Activated T-helper 1 cell treated with anti-CD3 and anti-CD28 coated beads, Interleukin-12 subunit alpha, Interleukin-12 subunit beta, Interleukin-2, Interleukin-4 antibody, amounts not matched to agents 30 ng/mL and 10 ng/mL and 1 ng/mL, durations not matched to agents 14 hours and 24 hours and 36 hours (primary cell): Measurements from ENCODE around the gene FBXL4. TPM values are rescaled to one million over a fixed set of nuclear protein-coding genes. Genes with fewer than 3 reads are reported as not detected.
A peak's percentile ranks its signal among the peaks of the same experiment; 100 is the strongest.

ENCODE experiments used
- DNase-seq: peaks from one replicate; pipeline ENCODE4 v3.0.0; 2021; ENCODE audit warnings: low spot score
- H3K27ac Mint-ChIP-seq: one replicate; pipeline ENCODE4 v1.8.0; 2021; ENCODE audit warnings: mild to moderate bottlenecking, mixed read lengths
- H3K27me3 Mint-ChIP-seq: one replicate; pipeline ENCODE4 v1.8.0; 2022; ENCODE audit warnings: mild to moderate bottlenecking, moderate library complexity, mixed read lengths; ENCODE audit not compliant: insufficient read depth
- H3K36me3 Mint-ChIP-seq: one replicate; pipeline ENCODE4 v1.8.0; 2021; ENCODE audit warnings: low read depth, mixed read lengths
- H3K4me1 Mint-ChIP-seq: one replicate; pipeline ENCODE4 v1.8.0; 2021; ENCODE audit warnings: low read depth, mixed read lengths
- H3K4me3 Mint-ChIP-seq: one replicate; pipeline ENCODE4 v1.8.0; 2021; ENCODE audit warnings: mild to moderate bottlenecking, moderate library complexity, mixed read lengths
- H3K9me3 Mint-ChIP-seq: one replicate; pipeline ENCODE4 v1.8.0; 2021; ENCODE audit warnings: mixed read lengths
- intact Hi-C: fragments of 100-400 bp; cut with micrococcal nuclease; formaldehyde crosslinking; loops from one replicate; pipeline ENCODE4 v1.15.1; 2024
- total RNA-seq: library from RNA; stranded (reverse); gene quantifications from 2 replicates; pipeline ENCODE4 v1.2.3, GENCODE V29; 2022

Gene FBXL4
- total RNA-seq, 1 donor from 2014 or later = 13.3 TPM

DNA sequence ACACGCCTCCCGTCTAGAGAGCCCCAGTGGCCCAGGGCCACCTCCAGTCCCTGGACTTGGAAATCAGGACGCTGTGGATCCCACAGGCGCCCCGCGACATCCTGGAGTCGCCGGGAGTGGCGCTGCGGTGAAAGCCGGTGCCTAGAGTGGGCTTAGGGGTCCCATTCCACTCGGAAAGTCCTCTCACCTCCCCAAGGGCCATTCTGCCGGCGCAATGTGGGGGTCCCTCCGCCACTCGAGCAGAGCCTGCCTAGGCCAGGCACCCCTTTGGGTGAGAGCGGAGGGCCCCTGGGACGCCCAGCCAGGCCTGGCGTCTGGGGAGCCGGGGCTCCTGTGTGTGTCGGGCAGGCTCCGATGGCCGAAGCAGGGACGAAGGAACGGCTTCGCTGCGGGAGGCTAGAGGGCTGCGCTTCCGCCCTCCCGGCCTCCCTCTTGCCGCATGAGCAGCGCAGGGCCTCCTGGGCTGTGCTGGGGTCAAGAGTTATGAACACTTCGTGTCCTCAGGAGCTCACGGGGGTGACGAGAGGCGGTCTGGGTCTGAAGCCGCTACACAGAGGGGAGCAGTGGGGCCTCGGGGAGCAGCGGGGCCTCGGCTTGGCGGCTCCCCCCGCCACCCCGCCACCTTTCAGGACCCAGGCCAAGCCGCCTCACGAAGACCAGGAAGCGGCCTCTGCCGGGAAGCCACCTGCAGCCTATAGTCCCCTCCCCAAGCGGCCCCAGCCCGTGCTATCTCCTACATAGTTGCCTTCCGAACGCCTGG is 99.8 kb downstream of the FBXL4 start:
- Mint-ChIP-seq H3K9me3 (no peaks in the 10 kb centered on the region), H3K4me1 (peaks cover 8% of the 10 kb centered on the region), H3K27me3 (peaks cover 75% of the 10 kb centered on the region), H3K27ac (no peak overlapping the region), H3K36me3 (peaks cover 4% of the 10 kb centered on the region), H3K4me3 (no peak overlapping the region)
- intact Hi-C loops = loop anchor here (2.0 to 5.0 kb wide), 2 partner anchors 79 to 1181 kb away; no protein-coding TSS in a partner anchor
- no peak for DNase-seq

DNA sequence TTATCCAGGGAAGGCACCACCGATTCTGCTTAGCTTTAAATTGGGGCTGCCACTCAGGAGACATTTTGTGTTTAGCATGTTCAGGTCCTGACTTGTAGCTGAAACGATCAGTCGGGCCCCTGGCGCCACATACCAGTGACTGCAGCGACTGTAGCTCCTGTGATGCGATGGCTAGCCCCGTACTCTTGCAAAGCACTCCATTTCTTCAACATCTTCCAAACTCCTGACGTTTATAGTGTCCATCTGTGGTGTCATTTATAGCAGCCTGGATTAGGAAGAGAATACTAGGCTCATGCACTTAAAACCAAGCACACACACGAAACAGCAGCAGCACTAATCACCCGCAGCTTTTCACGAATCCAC is 100.3 kb downstream of the FBXL4 start:
- DNase-seq = no peak
- Mint-ChIP-seq H3K4me1 (peaks cover 8% of the 10 kb centered on the region), H3K36me3 (peaks cover 4% of the 10 kb centered on the region), H3K27me3 (peaks cover 80% of the 10 kb centered on the region), H3K4me3 (no peak overlapping the region), H3K27ac (no peak overlapping the region), H3K9me3 (no peaks in the 10 kb centered on the region)
- intact Hi-C loops = loop anchor here (2.0 to 5.0 kb wide), 2 partner anchors 79 to 1180 kb away; no protein-coding TSS in a partner anchor

DNA sequence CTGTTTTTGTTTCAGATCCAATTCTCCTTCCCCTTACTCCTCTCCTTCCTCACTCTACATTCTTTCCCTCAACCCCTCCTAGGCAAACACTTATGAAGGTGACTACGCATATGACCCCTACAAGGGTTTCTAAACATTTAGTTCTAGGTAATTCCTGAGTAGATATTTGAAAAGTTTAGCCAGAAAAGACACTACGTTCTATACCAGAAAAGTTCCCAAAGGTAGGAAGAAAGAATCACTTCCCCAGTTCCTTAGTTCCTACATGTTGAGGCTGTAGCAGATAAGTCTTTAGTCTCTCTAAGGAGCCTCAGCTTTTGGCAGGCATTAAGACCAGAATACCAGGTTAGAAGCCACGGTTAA is 101.7 kb downstream of the FBXL4 start:
- no peak overlapping the region for H3K27ac Mint-ChIP-seq
- no peaks in the 10 kb centered on the region for H3K9me3 Mint-ChIP-seq
- DNase-seq = no peak
- peaks cover 4% of the 10 kb centered on the region for H3K36me3 Mint-ChIP-seq
- intact Hi-C loops = loop anchor here (2.0 to 5.0 kb wide), 2 partner anchors 77 to 1179 kb away; no protein-coding TSS in a partner anchor
- no peak overlapping the region for H3K4me3 Mint-ChIP-seq
- H3K27me3 Mint-ChIP-seq = peaks cover 79% of the 10 kb centered on the region
- peaks cover 8% of the 10 kb centered on the region for H3K4me1 Mint-ChIP-seq

DNA sequence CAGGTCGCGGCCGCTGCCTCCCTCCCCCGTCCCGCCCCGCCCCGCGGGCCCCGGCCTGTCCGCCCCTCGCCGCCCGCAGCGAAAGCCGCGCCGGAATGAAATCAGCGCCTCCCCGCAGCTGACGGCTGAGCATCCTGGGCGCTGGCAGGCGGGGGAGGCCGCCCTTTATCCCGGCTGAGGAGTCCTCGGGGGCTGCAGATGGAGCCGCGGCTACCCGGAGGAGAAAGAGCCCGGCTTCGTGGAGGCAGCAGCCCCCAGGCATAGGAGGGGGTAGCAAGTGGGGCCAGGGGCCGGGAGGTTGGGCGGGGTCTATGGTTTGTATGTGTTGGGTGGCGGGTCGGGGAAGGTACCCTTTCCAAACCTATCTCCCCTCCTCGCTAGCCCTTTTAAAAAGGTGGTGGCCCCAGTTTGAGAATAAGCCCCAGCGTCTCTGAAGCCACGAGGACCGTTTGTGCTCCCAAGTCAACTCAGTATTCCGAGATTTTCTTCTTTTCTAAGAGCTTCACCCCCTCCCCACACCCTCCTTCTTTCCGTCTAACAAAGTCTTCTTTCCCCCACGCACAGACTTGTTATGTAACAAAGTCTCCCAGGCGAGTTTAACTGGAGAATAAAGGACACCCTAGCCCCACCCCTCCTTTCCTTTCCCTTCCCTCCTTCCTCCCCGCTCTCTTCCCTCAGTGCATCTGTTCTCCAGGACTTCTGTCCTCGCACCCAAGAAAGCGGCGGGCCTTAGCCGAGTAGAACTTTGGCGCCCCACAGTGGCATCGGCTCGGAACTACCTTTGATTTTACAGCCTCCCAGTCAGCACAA is 102.3 kb downstream of the FBXL4 start:
- Mint-ChIP-seq H3K36me3 (peaks cover 4% of the 10 kb centered on the region), H3K27me3 (peaks cover 81% of the 10 kb centered on the region), H3K27ac (peak overlapping the region; percentile 48), H3K9me3 (no peaks in the 10 kb centered on the region), H3K4me1 (peaks cover 10% of the 10 kb centered on the region), H3K4me3 (peak overlapping the region; percentile 46)
- DNase-seq = peak; percentile 43
- intact Hi-C loops = loop anchor here (2.0 to 5.0 kb wide), 3 partner anchors 77 to 1178 kb away; no protein-coding TSS in a partner anchor

DNA sequence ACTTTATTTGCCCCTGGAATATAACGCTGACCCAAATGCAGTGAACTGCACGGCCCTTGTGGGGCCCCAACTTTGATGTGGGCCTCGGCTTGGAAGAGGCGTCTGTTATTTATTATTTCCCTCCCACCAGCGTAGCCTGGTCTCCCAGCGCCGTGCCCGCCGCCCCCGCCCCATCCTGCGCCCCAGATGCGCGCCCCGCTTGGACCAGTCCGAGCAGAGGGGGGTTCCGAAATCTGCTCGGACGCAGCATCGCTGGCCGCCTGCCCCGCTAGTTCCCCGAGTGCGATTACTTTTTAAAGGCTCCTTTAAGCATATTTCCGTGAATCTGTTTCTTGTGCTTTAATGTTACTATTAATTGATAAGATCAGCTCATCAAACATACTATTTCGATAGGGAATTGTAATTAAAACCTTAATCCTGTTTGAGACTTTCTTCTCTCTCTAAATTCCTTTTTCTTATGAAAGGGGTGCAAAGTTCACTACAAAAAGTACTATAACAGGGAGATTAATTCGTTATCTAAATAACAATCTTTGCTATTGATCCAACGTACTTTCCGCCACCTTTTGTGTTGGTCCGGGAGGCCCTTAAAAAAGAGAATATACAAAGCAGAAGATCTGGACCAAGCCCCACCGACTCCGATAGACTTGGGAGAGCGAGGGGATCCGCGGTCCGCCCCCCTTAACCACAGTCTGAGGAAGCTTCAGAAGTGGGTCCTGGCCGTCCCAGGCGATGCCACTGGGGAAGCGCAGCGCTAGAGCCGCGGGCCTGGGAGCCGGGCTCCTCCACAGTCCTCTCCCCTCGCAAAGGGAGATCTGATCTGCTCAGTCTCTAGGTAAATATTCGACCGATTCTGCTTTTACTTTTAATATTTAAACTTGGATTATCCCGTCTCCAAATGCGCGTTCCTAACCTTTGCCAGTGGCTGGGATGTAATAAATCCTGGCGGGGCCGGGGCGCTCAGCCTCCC is 103.2 kb downstream of the FBXL4 start:
- H3K4me1 Mint-ChIP-seq = peaks cover 12% of the 10 kb centered on the region
- no peak overlapping the region for H3K27ac Mint-ChIP-seq
- DNase-seq = no peak
- intact Hi-C loops = loop anchor here (1.0 to 5.0 kb wide), 3 partner anchors 10 to 1177 kb away; partner anchors contain the start of gene POU3F2
- peaks cover 4% of the 10 kb centered on the region for H3K36me3 Mint-ChIP-seq
- H3K4me3 Mint-ChIP-seq = peak overlapping the region; percentile 34
- peaks cover 81% of the 10 kb centered on the region for H3K27me3 Mint-ChIP-seq
- H3K9me3 Mint-ChIP-seq = no peaks in the 10 kb centered on the region

DNA sequence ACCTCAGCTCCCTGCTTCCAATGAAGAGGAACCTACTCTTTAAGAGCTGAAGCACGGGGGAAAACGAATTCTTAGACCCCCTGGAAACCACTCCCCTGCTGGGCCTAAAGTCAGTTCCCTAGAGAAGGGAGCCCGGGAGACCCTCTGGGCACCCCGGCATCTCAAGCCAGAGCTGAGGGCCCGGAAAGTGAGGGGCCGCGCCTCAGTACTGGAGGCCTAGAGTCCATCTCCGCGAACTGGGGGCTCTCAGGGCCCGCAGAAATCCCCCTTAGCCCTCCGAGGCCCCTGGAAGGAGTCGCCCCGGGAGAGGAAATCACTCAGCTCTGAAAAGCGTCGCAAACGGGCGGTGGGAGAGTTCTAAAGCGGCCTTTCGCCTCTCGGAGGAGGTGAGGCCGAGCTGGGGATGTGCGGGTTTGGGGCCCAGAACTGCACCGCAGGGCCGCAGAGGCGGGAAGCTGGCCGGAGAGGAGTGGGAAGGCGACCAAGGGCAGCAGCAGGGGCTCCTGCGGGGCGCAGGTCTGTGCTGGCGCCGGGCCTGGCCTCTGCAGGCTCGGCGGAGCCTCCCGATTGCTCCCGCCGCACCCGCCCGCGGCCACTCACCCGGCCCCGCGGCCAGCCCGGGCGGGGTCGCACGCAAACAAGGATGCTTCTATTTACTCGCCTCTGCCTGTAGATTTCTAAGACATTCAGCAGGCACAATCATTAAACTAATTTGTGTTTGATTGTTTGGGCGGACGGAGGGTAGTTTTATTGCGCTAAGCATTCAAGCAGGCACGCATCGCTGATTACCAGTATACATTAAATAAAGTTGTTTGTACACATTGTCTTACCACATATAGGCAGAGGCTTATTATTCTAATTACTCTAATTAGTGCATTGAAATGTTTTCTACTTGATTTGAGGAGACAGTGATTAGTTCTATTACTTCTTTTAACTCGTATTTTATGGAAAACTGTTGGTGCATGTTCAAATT is 104.2 kb downstream of the FBXL4 start:
- H3K4me3 Mint-ChIP-seq = no peak overlapping the region
- peak overlapping the region; percentile 23 for H3K27ac Mint-ChIP-seq
- peaks cover 12% of the 10 kb centered on the region for H3K4me1 Mint-ChIP-seq
- no peaks in the 10 kb centered on the region for H3K36me3 Mint-ChIP-seq
- peaks cover 79% of the 10 kb centered on the region for H3K27me3 Mint-ChIP-seq
- DNase-seq = no peak
- intact Hi-C loops = loop anchor here (1.0 to 2.0 kb wide), 2 partner anchors 9 to 275 kb away; partner anchors contain the start of gene POU3F2
- H3K9me3 Mint-ChIP-seq = no peaks in the 10 kb centered on the region

DNA sequence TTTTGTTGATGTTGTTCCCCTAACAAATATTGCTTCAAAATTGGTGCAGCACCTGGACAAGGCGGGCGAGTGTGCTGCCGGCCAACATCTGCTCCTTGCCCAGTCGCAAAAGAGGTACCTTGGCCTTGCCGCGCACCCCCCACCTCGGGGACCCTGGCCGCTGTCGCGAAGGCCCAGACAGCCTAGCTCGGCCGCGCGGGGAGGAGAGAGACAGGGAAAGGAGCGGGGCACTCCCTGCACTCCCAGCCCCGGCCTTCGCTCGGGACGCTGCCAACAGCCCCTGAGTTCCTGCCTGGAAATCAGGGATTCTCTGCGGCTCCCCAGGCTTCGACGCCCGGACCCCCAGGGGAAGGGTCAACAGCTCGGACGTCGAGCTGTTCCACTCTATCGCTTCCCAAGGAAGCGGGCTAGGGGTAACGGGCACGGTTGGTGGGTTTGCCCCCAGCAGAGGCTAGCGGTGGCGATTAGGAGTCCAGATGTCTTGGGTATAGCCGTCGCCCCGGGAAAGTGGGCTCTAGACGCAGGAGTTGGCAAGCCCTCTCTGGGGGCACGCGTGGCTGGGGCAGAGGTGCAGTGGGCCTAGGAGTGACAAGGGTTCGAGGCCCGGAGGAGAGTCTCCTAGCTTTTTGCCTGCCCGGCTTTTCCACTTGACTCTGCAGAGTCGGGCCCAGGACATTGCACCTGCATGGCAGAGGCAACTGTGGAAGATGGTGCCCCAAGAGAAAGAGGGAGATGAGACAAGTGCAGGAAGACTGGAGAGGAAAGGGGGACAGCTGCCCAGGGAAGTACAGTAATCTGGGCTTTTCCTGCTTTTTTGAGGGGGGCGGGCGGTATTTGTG is 105.2 kb downstream of the FBXL4 start:
- no peak for DNase-seq
- H3K4me3 Mint-ChIP-seq = peak overlapping the region; percentile 6
- peaks cover 12% of the 10 kb centered on the region for H3K4me1 Mint-ChIP-seq
- peaks cover under 1% of the 10 kb centered on the region for H3K36me3 Mint-ChIP-seq
- peak overlapping the region; percentile 43 for H3K27ac Mint-ChIP-seq
- peaks cover 83% of the 10 kb centered on the region for H3K27me3 Mint-ChIP-seq
- intact Hi-C loops = no loop called here
- H3K9me3 Mint-ChIP-seq = no peaks in the 10 kb centered on the region

DNA sequence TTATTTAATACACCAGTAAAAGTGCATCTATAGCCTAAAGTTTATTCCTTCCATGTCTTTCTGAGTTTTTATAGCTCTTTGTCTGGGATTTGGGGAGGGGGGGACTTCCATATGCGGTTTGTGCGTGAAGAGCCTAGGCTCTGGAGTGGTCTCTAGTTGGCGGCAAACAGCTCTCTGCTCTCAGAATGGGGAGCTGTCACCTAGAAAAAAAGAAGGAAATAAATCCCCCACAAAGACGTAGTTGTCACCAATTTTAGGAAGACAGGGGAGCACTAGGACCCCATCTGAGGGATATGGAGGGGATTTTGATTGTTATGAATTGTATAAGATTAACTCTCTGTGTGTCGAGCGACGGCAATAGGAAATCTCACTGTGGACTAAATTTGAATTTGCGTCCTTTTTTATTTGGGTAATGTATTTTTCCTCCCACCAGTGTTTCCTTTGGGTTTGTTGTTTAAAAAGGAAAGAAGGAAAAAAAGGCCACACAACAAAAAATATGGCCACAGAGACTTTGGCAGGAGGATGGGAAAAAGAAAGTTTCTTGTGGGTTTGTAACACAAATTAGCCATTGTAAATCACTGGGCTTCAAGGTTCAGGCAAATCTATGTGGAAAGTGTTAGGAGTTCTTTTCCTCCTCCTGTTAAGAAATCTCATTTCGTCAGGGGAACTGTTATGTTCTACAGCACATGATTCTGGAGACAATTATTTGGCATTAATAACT is 106.0 kb downstream of the FBXL4 start:
- intact Hi-C loops = no loop called here
- Mint-ChIP-seq H3K4me1 (peaks cover 12% of the 10 kb centered on the region), H3K4me3 (no peak overlapping the region)

DNA sequence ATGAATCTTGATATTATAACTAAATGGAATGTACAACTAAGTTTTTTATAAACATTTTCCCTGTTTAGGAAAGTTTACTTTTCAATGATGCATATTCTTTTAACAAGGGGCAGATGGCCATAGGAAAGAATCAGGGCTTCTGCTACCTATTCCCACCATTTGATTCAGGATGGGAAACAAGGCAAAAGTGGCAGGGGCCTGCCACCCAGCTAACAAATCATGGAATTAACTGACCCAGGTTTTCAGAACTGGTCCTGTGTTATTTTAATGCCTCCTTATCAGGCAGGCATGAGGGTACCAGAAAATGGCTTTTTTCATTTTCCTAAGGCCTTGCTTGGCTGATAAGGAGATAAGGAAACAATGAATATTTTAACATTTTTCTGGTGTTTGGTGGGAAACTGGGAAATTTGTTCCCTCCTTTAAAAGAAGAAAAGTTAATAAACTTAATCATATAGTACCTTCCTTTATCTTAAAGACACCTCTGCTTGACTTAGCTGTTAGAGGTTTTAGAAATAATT is 106.7 kb downstream of the FBXL4 start:
- Mint-ChIP-seq H3K27me3 (peaks cover 84% of the 10 kb centered on the region), H3K27ac (no peak overlapping the region), H3K4me3 (no peak overlapping the region), H3K36me3 (peaks cover 3% of the 10 kb centered on the region), H3K4me1 (peaks cover 12% of the 10 kb centered on the region), H3K9me3 (no peaks in the 10 kb centered on the region)
- intact Hi-C loops = no loop called here
- no peak for DNase-seq

More for the DNA sequence above, 106.0 kb downstream of the FBXL4 start:
- H3K9me3 Mint-ChIP-seq = no peaks in the 10 kb centered on the region
- no peak for DNase-seq
- H3K27me3 Mint-ChIP-seq = peaks cover 83% of the 10 kb centered on the region
- H3K36me3 Mint-ChIP-seq = peaks cover 3% of the 10 kb centered on the region
- no peak overlapping the region for H3K27ac Mint-ChIP-seq

DNA sequence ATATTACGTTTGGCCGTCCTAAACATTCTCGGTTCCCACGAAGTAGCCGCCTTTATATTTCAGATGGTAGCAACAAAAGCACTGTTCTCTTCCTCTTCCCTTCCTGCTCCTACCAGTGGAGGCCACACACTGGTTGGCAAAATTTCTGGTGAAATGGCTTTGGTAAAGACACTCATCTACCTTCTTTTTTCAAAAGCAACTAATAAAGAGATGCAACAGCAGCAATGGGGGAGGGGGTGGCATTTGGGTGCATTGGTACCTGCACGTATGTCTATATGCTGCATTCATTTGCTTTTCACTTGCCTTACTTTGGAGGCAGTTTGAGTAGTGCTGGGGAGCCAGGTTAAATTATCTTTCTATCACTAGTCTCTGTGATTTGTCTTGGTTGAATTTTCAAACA is 107.4 kb downstream of the FBXL4 start:
- Mint-ChIP-seq H3K36me3 (peaks cover 3% of the 10 kb centered on the region), H3K9me3 (no peaks in the 10 kb centered on the region), H3K4me3 (no peak overlapping the region), H3K27ac (peak overlapping the region; percentile 71), H3K4me1 (peaks cover 5% of the 10 kb centered on the region), H3K27me3 (peaks cover 82% of the 10 kb centered on the region)
- no peak for DNase-seq
- intact Hi-C loops = no loop called here
